GM18951 (cell line): ENCODE data around the gene MIPOL1.
"Not testable (repeated sequence)": the region's sequence is repeated elsewhere in the genome, so short reads cannot be mapped to it uniquely, and the experiment has no call there.

Experiments used
- POLR2A ChIP-seq: IDR thresholded peaks from 4 replicates; pipeline ENCODE4 v1.6.1; 2011; ENCODE audit warnings: mild to moderate bottlenecking; ENCODE audit not compliant: insufficient read length, insufficient read depth; ENCODE audit errors: extremely low read depth
- in situ Hi-C: fragments of 300-500 bp; cut with MboI; formaldehyde crosslinking; loops from one replicate; pipeline ENCODE4 v1.12.0; 2022; ENCODE audit warnings: low sequenced_read_pairs, mixed read lengths, inconsistent platforms; ENCODE audit not compliant: unreplicated experiment

The MIPOL1 gene

GRCh38 chr14:37515771-37516170, 318.0 kb downstream of the MIPOL1 start:
- no peak for TF ChIP-seq POLR2A
- in situ Hi-C loops = no loop called here

- in situ Hi-C loops = no loop called here
- no peak for TF ChIP-seq POLR2A
These were observed 329.3 kb downstream of the MIPOL1 start for GRCh38 chr14:37526994-37527393.

GRCh38 chr14:37539992-37540391, 342.3 kb downstream of the MIPOL1 start:
- TF ChIP-seq POLR2A = no peak
- in situ Hi-C loops = no loop called here

GRCh38 chr14:37544407-37544806, 346.7 kb downstream of the MIPOL1 start:
- no peak for TF ChIP-seq POLR2A
- in situ Hi-C loops = no loop called here

- TF ChIP-seq POLR2A = no peak
- in situ Hi-C loops = no loop called here
These were observed 347.4 kb downstream of the MIPOL1 start for GRCh38 chr14:37545174-37545573.

GRCh38 chr14:37546621-37547447, 349.1 kb downstream of the MIPOL1 start:
- in situ Hi-C loops = no loop called here

GRCh38 chr14:37550511-37550910, 352.8 kb downstream of the MIPOL1 start:
- in situ Hi-C loops = no loop called here
- TF ChIP-seq POLR2A = no peak

More at GRCh38 chr14:37546621-37547447, 349.1 kb downstream of the MIPOL1 start:
- no peak for TF ChIP-seq POLR2A

- in situ Hi-C loops = no loop called here
These were observed 353.4 kb downstream of the MIPOL1 start for GRCh38 chr14:37551119-37551518.

GRCh38 chr14:37553935-37554550, 356.3 kb downstream of the MIPOL1 start:
- in situ Hi-C loops = no loop called here
- no peak for TF ChIP-seq POLR2A

More at GRCh38 chr14:37551119-37551518, 353.4 kb downstream of the MIPOL1 start:
- TF ChIP-seq POLR2A = no peak

- in situ Hi-C loops = not testable (repeated sequence)
These were observed 357.9 kb downstream of the MIPOL1 start for GRCh38 chr14:37555596-37555995.

GRCh38 chr14:37558740-37559139, 361.0 kb downstream of the MIPOL1 start:
- in situ Hi-C loops = no loop called here
- no peak for TF ChIP-seq POLR2A

- in situ Hi-C loops = no loop called here
- no peak for TF ChIP-seq POLR2A
These were observed 361.6 kb downstream of the MIPOL1 start for GRCh38 chr14:37559386-37559785.

GRCh38 chr14:37563189-37563588, 365.5 kb downstream of the MIPOL1 start:
- TF ChIP-seq POLR2A = no peak
- in situ Hi-C loops = no loop called here

GRCh38 chr14:37565550-37565949, 367.8 kb downstream of the MIPOL1 start:
- TF ChIP-seq POLR2A = no peak
- in situ Hi-C loops = no loop called here
